GM19099 (cell line): ENCODE data around the gene OPHN1.

ENCODE experiments used
- POLR2A ChIP-seq: IDR thresholded peaks from 3 replicates; pipeline ENCODE4 v1.6.1; 2011; ENCODE audit warnings: low read depth; ENCODE audit not compliant: insufficient read length; ENCODE audit errors: extremely low read depth

OPHN1 gene

DNA sequence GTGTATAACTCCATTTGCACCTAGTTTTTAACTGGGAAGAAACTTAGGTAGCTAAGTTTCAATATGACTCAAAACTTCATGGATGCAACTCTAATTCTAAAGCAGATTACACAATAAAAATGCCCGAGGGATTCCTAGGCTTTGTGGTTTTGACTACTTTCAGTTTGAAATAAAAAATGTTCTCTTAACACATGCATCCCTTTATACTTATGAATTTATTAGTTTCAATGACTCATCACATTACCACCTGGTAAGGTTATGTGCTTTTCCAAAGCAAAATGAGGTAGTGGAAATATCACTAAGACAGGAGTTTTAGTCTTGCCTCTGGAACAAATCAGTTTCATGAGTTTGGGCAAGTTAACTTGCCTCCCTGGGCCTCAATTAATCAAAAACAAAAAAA is 125.5 kb downstream of the OPHN1 start:
- TF ChIP-seq POLR2A, result no peak

DNA sequence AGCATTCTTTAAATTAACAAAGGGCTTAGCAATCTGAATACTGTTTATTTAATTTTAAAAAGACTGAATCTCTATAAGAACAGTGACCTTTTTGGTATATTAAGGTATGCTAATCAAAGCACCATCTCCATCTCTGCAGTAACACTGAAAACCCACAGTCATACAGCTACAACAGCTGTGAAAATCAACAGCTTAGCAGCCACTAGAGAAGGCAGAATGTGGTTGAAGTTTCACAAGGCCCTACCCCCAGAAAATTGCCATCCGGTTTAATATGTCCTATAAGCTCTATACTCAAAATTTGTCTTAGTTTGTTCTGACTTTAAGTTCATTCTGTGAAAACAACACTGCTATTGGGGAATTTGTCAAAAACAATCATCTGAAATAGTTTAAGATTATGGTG is 128.7 kb downstream of the OPHN1 start:
- no peak for TF ChIP-seq POLR2A

DNA sequence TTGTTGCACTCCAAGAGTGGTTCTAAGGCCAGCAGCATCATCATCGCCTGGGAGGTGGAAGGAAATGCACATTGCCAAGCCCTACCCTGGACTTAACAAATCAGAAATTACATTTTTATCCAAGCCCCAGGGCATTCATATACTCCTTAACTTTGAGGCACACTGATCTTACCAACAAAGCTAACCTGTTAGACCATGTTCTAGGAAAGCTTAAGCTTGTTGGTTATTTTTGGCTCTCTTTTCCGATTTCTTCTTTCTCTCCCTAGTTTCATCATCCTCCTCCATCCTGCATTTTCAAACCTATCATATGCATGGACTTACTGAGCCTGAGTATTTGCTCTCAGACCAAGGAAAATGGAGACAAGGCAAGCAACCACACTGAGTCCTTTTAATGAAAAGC is 133.4 kb downstream of the OPHN1 start:
- TF ChIP-seq POLR2A, result no peak

DNA sequence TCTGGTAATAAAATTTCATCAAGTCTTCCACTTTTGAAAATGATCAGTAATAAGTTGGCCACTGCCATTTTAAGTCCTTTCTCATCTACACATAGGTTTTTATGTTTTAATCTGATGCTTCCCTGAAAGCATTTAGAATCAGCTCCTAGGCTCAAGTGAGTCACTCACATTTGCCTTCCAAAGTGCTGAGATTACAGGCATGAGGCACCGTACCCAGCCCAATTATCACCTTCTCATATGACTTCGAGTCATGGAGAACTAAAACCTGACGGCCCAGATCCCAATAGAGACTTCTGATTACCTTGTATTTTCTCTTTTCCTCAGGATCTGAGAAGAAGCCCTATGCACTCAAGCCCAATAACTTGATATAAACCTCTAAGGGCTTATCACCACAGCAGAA is 140.8 kb downstream of the OPHN1 start:
- no peak for TF ChIP-seq POLR2A

DNA sequence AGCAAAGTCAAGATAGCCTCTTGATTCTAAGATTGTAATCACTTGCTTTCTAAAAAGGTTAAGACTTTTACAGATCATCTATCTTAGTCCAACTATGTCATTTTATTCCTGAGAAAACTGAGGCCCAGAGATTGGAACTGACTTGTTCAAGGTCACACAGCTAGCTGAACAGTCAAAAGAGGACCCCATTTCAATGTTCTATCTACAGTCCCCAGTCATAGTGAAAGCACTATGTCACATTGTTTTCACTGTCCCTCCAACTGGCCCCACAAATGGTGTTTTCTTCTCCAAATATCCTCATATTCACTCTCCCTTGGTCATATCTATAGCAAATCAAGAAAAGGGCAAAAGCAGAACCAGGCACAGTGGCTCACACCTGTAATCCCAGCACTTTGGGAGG is 145.2 kb downstream of the OPHN1 start:
- no peak for TF ChIP-seq POLR2A

DNA sequence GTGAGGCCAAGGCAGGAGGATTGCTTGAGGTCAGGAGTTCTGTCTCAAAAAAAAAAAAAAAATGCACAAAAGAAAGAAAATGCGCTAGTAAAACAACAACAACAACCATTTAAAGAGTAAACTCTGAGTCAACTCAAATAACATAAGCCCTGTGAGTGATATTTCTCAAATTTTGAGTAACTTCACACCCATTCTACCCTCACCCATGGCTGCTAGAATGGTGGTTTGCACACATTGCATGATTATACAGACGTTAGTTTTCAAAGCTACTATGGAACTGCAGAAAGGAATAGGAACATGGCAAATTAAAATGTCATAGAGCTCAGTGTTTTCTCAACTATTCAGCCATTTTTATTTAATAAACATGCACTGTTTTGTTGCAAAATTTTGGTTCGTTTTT is 145.9 kb downstream of the OPHN1 start:
- no peak for TF ChIP-seq POLR2A

DNA sequence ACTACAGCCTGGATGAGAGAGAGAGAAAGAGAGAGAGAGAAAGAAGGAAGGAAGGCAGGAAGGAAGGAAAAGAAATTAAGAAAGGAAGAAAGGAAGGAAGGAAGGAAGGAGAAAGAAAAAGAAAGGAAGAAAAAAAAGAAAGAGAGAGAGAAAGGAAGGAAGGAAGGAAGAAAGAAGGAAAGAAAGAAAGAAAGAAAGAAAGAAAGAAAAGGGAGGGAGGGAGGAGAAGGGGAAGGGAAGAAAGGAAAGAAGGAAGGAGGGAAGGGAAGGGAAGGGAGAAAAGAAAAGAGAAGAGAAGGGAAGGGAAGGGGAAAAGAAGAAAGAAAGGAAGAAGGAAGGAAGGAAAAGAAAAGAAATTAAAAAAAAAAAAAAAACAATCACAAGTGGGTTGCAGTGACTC is 146.3 kb downstream of the OPHN1 start:
- no peak for TF ChIP-seq POLR2A

DNA sequence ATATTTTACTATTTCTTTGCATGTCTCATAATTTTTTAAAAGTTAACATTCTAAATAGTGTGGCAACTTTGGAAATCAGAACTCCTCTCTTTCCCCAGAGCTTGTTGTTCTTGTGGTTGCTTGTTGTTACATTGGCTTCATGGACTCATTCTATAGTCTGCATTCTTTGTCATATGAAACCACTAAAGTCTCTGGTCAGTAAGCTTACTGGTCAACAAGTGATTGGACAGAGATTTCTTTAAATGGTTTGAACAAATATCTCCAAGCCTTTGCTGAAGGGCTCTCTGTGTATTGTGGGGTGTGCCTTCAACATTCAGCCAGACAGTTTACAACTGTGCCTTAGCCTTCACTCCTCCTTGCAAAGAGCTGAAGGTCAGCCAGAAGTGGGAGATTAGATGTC is 147.2 kb downstream of the OPHN1 start:
- no peak for TF ChIP-seq POLR2A

DNA sequence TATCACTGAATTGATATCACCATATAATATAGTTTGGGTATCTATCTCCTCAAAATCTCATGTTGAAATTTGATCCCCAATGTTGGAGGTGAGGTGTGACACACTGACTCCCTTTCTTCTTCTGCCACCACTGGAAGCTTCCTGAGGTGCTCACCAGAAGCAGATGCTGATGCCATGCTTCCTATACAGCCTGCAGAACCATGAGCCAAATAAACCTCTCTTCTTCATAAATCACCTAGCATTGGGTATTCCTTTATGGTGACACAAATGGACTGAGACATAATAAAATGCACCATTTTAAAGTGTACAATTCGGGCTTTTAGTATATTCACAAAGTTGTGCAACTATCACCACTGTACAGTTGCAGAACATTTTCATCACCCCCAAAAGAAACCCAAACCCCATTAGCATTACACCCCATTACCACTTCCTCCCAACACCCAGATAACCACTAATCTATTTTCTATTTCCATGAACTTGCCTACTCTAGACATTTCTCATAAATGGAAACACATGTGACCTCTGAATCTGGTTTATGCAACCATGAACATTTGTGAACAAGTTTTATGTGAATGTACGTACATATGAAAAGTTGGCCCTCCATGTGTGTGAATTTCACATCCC is 148.9 kb downstream of the OPHN1 start:
- no peak for TF ChIP-seq POLR2A

DNA sequence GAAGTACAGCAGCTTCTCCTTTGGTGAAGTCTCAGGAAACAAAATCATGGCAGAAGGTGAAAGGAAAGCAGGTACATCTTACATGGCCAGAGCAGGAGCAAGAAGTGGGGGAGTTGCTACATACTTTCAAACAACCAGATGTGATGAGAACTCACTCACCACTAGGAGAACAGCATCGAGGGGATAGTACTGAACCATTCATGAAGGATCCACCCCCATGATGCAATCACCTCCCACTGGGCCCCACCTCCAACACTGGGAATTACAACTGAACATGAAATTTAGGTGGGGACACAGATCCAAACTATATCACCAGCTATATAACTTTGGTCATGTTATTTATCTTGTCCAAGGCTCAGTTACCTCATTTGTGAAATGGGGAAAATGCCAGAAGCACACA is 159.4 kb downstream of the OPHN1 start:
- no peak for TF ChIP-seq POLR2A

DNA sequence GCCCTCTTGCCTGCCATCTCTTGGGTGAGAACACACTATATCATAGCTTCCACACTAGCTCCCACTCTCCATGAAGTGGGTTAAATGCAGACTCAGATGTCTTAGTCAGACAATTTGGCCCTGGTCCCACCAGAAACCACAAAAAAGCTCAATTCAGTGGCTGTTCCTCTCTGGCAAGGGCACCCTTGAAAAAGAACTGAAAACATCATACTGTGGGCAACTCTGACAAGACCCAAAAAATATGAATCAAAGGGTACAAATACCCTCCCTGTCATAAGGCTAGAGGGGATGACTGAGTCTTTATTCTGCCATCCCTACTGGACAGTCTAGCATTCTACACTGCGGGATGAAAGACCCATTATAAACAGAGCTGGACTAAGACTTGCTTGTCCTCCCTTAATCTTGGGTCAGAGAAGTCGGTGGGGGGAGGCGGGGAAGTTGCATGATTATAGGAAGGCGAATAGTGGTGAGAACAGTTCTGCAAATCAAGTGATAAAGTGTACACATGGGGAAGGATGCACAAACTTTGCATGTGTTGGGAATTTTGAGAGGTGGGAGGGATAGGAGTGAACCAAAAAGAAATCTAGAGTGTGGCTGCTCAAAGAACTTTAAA is 172.1 kb downstream of the OPHN1 start:
- TF ChIP-seq POLR2A, result no peak

DNA sequence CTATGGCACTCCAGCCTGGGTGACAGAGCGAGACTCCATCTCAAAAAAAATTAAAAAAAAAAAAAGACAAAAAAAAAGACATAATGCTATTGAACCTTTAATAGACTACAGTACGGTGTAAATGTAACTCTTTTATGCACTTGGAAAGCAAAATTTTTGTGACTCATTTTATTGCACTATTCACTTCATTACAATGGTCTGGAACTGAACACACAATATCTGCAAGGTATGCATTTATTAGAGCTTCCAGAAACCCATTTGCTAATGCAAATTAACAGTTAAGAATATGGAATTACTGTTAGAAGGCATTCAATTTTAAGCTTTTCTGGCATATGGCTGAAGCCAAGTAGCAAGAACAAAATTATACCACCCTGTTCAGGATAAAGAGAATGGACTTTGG is 176.3 kb downstream of the OPHN1 start:
- no peak for TF ChIP-seq POLR2A

DNA sequence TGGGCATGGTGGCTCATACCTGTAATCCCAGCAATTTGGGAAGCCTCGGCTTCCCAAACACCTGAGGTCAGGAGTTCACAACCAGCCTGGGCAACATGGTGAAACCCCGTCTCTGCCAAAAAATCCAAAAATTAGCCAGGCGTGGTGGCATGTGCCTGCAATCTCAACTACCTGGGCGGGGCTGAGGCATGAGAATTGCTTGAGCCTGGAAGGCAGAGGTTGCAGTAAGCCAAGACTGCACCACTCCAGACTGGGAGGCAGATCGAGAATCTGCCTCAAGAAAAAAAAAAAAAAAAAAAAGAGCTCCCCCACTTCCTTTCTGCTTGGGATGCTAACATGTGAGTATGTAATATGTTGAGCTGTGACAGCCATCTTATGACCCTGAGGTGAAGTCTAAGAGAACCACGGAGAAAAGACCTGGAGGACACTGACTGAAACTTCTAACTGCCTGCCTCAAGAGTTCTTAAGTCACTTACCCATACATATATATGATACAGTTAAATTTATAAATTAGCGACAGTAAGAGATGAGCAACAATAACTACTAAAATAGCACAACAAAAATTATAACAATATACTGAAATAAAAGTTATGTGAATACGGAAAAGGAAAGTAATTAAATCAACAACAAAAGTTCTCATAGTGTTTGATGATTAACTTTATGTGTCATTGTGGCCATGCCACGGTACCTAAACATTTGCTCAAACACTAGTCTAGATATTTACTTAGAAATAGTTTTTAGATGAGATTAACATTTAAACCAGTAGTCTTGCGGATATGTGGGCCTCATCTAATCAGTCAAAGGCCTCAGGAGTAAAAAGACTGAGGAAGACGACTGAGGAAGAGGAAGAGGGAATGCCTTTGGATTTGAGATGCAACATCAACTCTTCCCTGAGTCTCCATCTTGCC is 178.3 kb downstream of the OPHN1 start:
- no peak for TF ChIP-seq POLR2A

DNA sequence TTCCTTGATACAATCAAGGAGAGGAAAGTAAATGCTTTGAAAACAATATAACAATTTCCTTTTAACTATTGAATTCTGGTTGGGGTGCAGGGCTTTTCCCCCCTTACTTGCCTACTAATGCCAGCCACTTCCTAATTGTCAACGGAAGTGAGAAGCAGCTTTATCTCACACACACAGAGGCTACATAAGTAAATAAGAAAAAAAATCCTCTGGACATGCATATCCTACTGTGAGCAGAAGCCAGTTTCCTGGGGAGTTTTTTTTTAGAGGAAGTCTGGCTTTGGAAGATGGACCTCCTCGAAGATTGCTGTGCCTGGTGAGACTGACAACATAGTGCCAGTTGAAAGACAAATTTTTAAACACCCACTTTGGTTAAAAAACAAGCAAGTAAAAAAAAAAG is 180.6 kb downstream of the OPHN1 start:
- TF ChIP-seq POLR2A, result no peak

DNA sequence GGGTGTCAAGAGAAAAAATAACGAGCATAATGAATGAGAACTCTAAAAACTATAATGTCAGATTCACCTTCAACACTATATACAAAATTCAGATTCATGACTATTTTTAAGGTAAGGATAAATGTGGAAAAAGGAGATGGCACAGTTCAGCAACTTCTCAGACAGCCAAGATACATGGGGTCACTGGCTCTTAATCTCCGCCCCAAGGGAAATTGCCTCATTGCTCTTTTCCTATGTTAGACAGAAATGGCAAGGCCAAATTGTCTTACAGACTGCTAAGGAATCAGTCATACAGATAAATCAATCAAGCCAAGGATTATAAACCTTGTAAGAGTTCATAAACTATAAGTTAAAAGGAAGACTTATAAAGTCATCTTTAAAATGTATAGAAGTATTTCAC is 183.4 kb downstream of the OPHN1 start:
- TF ChIP-seq POLR2A, result no peak

DNA sequence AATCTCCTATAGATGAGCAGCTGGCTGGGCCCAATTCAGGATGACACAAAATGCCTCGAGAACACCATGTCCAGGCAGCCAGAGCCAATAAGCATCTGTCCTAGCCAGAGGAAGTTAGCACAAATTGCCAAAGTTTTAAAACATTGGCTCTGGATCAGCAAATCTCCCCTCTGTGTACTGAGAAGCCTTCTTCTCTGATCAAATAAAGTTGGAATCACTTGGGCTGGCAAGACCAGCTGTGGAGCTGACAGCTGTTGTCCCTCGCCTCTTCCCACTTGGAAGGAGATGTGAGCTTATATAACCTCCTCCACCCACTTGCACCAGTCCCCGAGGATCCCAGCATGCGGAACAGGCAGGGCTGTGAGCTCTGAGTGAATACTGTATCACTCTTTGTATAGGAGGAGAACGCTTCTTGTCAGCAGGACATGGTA is 183.9 kb downstream of the OPHN1 start:
- TF ChIP-seq POLR2A, result no peak
